ENCODE measurements around the gene LDB2. TPM values are rescaled to one million over a fixed set of nuclear protein-coding genes. Genes with fewer than 3 reads are reported as not detected.

Gene LDB2
- polyA plus RNA-seq, 3 donors: not detected

- DNase-seq: no peak
- H3K36me3 Mint-ChIP-seq: no peaks in the 10 kb centered on the region
- H3K4me1 Mint-ChIP-seq: no peaks in the 10 kb centered on the region
- H3K27me3 Mint-ChIP-seq (ENCODE audit: low read depth in 3 of 3): peaks cover 3 to 11% (median 6%) of the 10 kb centered on the region in 3 donors
- H3K27ac Mint-ChIP-seq: no peak overlapping the region
- Histone ChIP-seq H3K9ac (ENCODE audit: insufficient read depth, low read length, poor library complexity, severe bottlenecking) (no peak overlapping the region), H3K27me3 (ENCODE audit: control insufficient read depth in 2 of 2, insufficient read depth in 2 of 2, low read length in 2 of 2) (no peaks in the 10 kb centered on the region), H3K9me3 (replicated peaks in 1 of 2; ENCODE audit: control insufficient read depth in 1 of 2, insufficient read depth in 1 of 2, low read length in 2 of 2) (no peaks in the 10 kb centered on the region), H3K4me1 (ENCODE audit: control insufficient read depth in 1 of 2, insufficient read depth in 2 of 2, low read length in 2 of 2) (no peaks in the 10 kb centered on the region), H2AFZ (ENCODE audit: insufficient read depth, low read depth, low read length, poor library complexity, severe bottlenecking) (no peak overlapping the region), H3K79me2 (ENCODE audit: insufficient read depth, low read length) (no peaks in the 10 kb centered on the region), H3K4me2 (replicated peaks; ENCODE audit: extremely low read depth, low read length, poor library complexity, severe bottlenecking) (no peak overlapping the region), H3K4me3 (replicated peaks in 1 of 3; ENCODE audit: low read depth in 2 of 3, low read length in 3 of 3) (no peak overlapping the region), H3K27ac (ENCODE audit: low read depth in 1 of 2, low read length in 2 of 2) (no peak overlapping the region), H4K20me1 (ENCODE audit: insufficient read depth, low read length) (no peaks in the 10 kb centered on the region), H3K36me3 (replicated peaks in 1 of 2; ENCODE audit: control insufficient read depth in 1 of 2, insufficient read depth in 2 of 2, low read length in 2 of 2) (no peaks in the 10 kb centered on the region)
- H3K9me3 Mint-ChIP-seq: peaks cover 0 to 10% (median 4%) of the 10 kb centered on the region in 7 donors
- no peak overlapping the region for H3K4me3 Mint-ChIP-seq
- 86% methylated on average over 8 of the region's 8 CpGs for WGBS (ENCODE audit: insufficient coverage)
- TF ChIP-seq CTCF (IDR thresholded peaks at IDR 0.05): no peak
- intact Hi-C loops (cut with micrococcal nuclease): no loop called here
Measured at GRCh38 chr4:16909281-16909680, 10.8 kb upstream of the LDB2 start.

GRCh38 chr4:16908377-16909021 lies 10.1 kb upstream of the LDB2 start:
- Histone ChIP-seq H3K36me3 (replicated peaks in 1 of 2; ENCODE audit: control insufficient read depth in 1 of 2, insufficient read depth in 2 of 2, low read length in 2 of 2) (no peaks in the 10 kb centered on the region), H3K27ac (ENCODE audit: low read depth in 1 of 2, low read length in 2 of 2) (no peak overlapping the region), H3K79me2 (ENCODE audit: insufficient read depth, low read length) (no peaks in the 10 kb centered on the region), H3K4me3 (replicated peaks in 1 of 3; ENCODE audit: low read depth in 2 of 3, low read length in 3 of 3) (no peak overlapping the region), H2AFZ (ENCODE audit: insufficient read depth, low read depth, low read length, poor library complexity, severe bottlenecking) (no peak overlapping the region), H3K27me3 (ENCODE audit: control insufficient read depth in 2 of 2, insufficient read depth in 2 of 2, low read length in 2 of 2) (no peaks in the 10 kb centered on the region), H3K9ac (ENCODE audit: insufficient read depth, low read length, poor library complexity, severe bottlenecking) (no peak overlapping the region), H3K4me2 (replicated peaks; ENCODE audit: extremely low read depth, low read length, poor library complexity, severe bottlenecking) (no peak overlapping the region), H3K9me3 (replicated peaks in 1 of 2; ENCODE audit: control insufficient read depth in 1 of 2, insufficient read depth in 1 of 2, low read length in 2 of 2) (no peaks in the 10 kb centered on the region), H3K4me1 (ENCODE audit: control insufficient read depth in 1 of 2, insufficient read depth in 2 of 2, low read length in 2 of 2) (no peaks in the 10 kb centered on the region), H4K20me1 (ENCODE audit: insufficient read depth, low read length) (no peaks in the 10 kb centered on the region)
- no peak for TF ChIP-seq CTCF (IDR thresholded peaks at IDR 0.05)
- H3K36me3 Mint-ChIP-seq: no peaks in the 10 kb centered on the region
- no peaks in the 10 kb centered on the region for H3K4me1 Mint-ChIP-seq
- H3K27me3 Mint-ChIP-seq (ENCODE audit: low read depth in 3 of 3): peaks cover 3 to 12% (median 6%) of the 10 kb centered on the region in 3 donors
- H3K9me3 Mint-ChIP-seq: peaks cover 0 to 13% (median 4%) of the 10 kb centered on the region in 7 donors
- intact Hi-C loops (cut with micrococcal nuclease): no loop called here
- H3K4me3 Mint-ChIP-seq: no peak overlapping the region
- no peak for DNase-seq
- WGBS (ENCODE audit: insufficient coverage): 94% methylated on average over 3 of the region's 6 CpGs
- H3K27ac Mint-ChIP-seq: no peak overlapping the region

Measured in CD14-positive monocyte (primary cell).